CD4-positive, alpha-beta T cell treated with Interleukin-21 for 1 hour (primary cell): ENCODE results near the gene UNC79.

Experiments used
- DNase-seq: peaks from one replicate; pipeline ENCODE4 v3.0.0-alpha.2; 2020

The UNC79 gene

GRCh38 chr14:93712838-93713724 is 282.3 kb downstream of the UNC79 start:
- no peak for DNase-seq

- no peak for DNase-seq
These were observed 283.1 kb downstream of the UNC79 start for GRCh38 chr14:93713726-93714405.

GRCh38 chr14:93714605-93715004 is 283.9 kb downstream of the UNC79 start:
- no peak for DNase-seq

- DNase-seq = no peak
These were observed 284.7 kb downstream of the UNC79 start for GRCh38 chr14:93715279-93715927.

GRCh38 chr14:93716002-93716745 is 285.4 kb downstream of the UNC79 start:
- no peak for DNase-seq

- no peak for DNase-seq
These were observed 286.3 kb downstream of the UNC79 start for GRCh38 chr14:93716746-93717667.

- DNase-seq = no peak
These were observed 287.1 kb downstream of the UNC79 start for GRCh38 chr14:93717668-93718320.

- no peak for DNase-seq
These were observed 288.5 kb downstream of the UNC79 start for GRCh38 chr14:93719256-93719655.

- no peak for DNase-seq
These were observed 289.5 kb downstream of the UNC79 start for GRCh38 chr14:93720076-93720815.

- DNase-seq = no peak
These were observed 290.3 kb downstream of the UNC79 start for GRCh38 chr14:93720981-93721483.

- DNase-seq = no peak
These were observed 292.3 kb downstream of the UNC79 start for GRCh38 chr14:93723001-93723400.

- DNase-seq = no peak
These were observed 294.4 kb downstream of the UNC79 start for GRCh38 chr14:93725002-93725582.

GRCh38 chr14:93725993-93726392 is 295.3 kb downstream of the UNC79 start:
- DNase-seq = no peak

GRCh38 chr14:93727039-93727740 is 296.5 kb downstream of the UNC79 start:
- DNase-seq = no peak

- no peak for DNase-seq
These were observed 297.3 kb downstream of the UNC79 start for GRCh38 chr14:93727917-93728650.

- no peak for DNase-seq
These were observed 297.9 kb downstream of the UNC79 start for GRCh38 chr14:93728651-93729016.

- no peak for DNase-seq
These were observed 299.3 kb downstream of the UNC79 start for GRCh38 chr14:93729993-93730392.

GRCh38 chr14:93731753-93732152 is 301.0 kb downstream of the UNC79 start:
- DNase-seq = no peak

- no peak for DNase-seq
These were observed 301.8 kb downstream of the UNC79 start for GRCh38 chr14:93732524-93732923.
